Lung (tissue), 12 donors: Measurements from ENCODE around the gene TM6SF1. TPM values are rescaled to one million over a fixed set of nuclear protein-coding genes. Genes with fewer than 3 reads are reported as not detected.

ENCODE experiments used
- ATAC-seq: fragments of 200-7000 bp; cut with Tn5 transposase; one replicate; pipeline ENCODE4 v1.9.1; 2020; ENCODE audit warnings: moderate number of reproducible peaks; ENCODE audit not compliant: insufficient read depth, low FRiP score
- DNase-seq, 3 donors: peaks; one replicate each; pipeline ENCODE4 v3.0.0-alpha.2; 2013 to 2017
- H3K27ac ChIP-seq, 2 donors: one replicate each; pipeline ENCODE4 v1.5.1; 2013; ENCODE audit warnings: mild to moderate bottlenecking in 2 of 2, moderate library complexity in 2 of 2, control low read depth in 1 of 2, inconsistent platforms in 1 of 2, low read depth in 1 of 2, low read length in 1 of 2
- H3K27me3 ChIP-seq, 3 donors: one replicate each; pipeline ENCODE4 v1.5.1; 2013; ENCODE audit warnings: low read length in 2 of 3; ENCODE audit not compliant: control insufficient read depth in 3 of 3, insufficient read depth in 3 of 3
- H3K36me3 ChIP-seq, 4 donors: one replicate each; pipeline ENCODE4 v1.5.1; 2013; ENCODE audit warnings: low read length in 4 of 4, mild to moderate bottlenecking in 1 of 4, moderate library complexity in 1 of 4; ENCODE audit not compliant: control insufficient read depth in 4 of 4, insufficient read depth in 4 of 4
- H3K4me1 ChIP-seq, 5 donors: one replicate each; pipeline ENCODE4 v1.5.1; 2013; ENCODE audit warnings: low read length in 5 of 5, mild to moderate bottlenecking in 2 of 5, moderate library complexity in 1 of 5; ENCODE audit not compliant: control insufficient read depth in 5 of 5, insufficient read depth in 5 of 5
- H3K4me3 ChIP-seq: one replicate; pipeline ENCODE4 v1.5.1; 2013; ENCODE audit warnings: mild to moderate bottlenecking, control low read depth, moderate library complexity
- H3K9ac ChIP-seq, 2 donors: one replicate each; pipeline ENCODE4 v1.5.1; 2013; ENCODE audit warnings: low read length in 2 of 2, control low read depth in 1 of 2; ENCODE audit not compliant: insufficient read depth in 1 of 2
- H3K9me3 ChIP-seq, 4 donors: one replicate each; pipeline ENCODE4 v1.5.1; 2013; ENCODE audit warnings: low read length in 3 of 4, mild to moderate bottlenecking in 1 of 4, moderate library complexity in 1 of 4; ENCODE audit not compliant: control insufficient read depth in 4 of 4, insufficient read depth in 3 of 4
- CTCF ChIP-seq: IDR thresholded peaks from 2 replicates; pipeline ENCODE4 v1.5.1; 2012; ENCODE audit warnings: mild to moderate bottlenecking; ENCODE audit errors: control extremely low read depth, extremely low read depth
- WGBS, 2 donors: extraction: QIAGEN DNeasy Blood & Tissue Kit; methylation state at CpG; one replicate each; pipeline ENCODE4 v1.1.7; 2013; 5-methylcytosine and 5-hydroxymethylcytosine counted together
- polyA plus RNA-seq, 2 donors: library from polyadenylated mRNA; stranded (reverse); fragments of 200-250 nt; gene quantifications; one replicate each; pipeline ENCODE4 v1.2.1, GENCODE V29; 2013
- total RNA-seq, 2 donors: library from RNA; depleted of rRNA in 1 of 2; stranded (reverse); fragments of >200 nt in 1 of 2; gene quantifications; one replicate each; pipeline ENCODE4 v1.2.1, GENCODE V29; 2014 to 2021
- donor health status: control.
- donor health status: control.
- donor health status: Bipolar disorder and iron deficiency.
- donor health status: healthy.
- donor health status: DM: yes; HTN: yes; CAD: no.

The TM6SF1 gene
- total and polyA plus RNA-seq, 4 donors = 4.3 to 15.8 (median 13.7) TPM

GRCh38 chr15:83144771-83145170 lies 37.3 kb downstream of the TM6SF1 start:
- Histone ChIP-seq H3K4me3 (no peak overlapping the region), H3K4me1 (no peaks in the 10 kb centered on the region), H3K9me3 (no peaks in the 10 kb centered on the region), H3K36me3 (peaks cover 12 to 34% (median 26%) of the 10 kb centered on the region in 4 donors), H3K27ac (no peak overlapping the region), H3K9ac (no peak overlapping the region), H3K27me3 (no peaks in the 10 kb centered on the region)
- no peak for ATAC-seq
- DNase-seq = no peak
- WGBS, 2 donors = 95% methylated on average over 3 of the region's 3 CpGs
- no peak for TF ChIP-seq CTCF

GRCh38 chr15:83153288-83153687 lies 45.8 kb downstream of the TM6SF1 start:
- Histone ChIP-seq H3K4me3 (no peak overlapping the region), H3K27ac (no peak overlapping the region), H3K27me3 (no peaks in the 10 kb centered on the region), H3K9me3 (no peaks in the 10 kb centered on the region), H3K4me1 (no peaks in the 10 kb centered on the region), H3K9ac (no peak overlapping the region), H3K36me3 (peaks cover 4 to 32% (median 25%) of the 10 kb centered on the region in 4 donors)
- ATAC-seq = no peak
- DNase-seq = no peak
- 89 to 95% methylated on average over 1 of the region's 1 CpG for WGBS, 2 donors
- no peak for TF ChIP-seq CTCF

- TF ChIP-seq CTCF = no peak
- Histone ChIP-seq H3K4me1 (no peaks in the 10 kb centered on the region), H3K9ac (no peak overlapping the region), H3K27me3 (no peaks in the 10 kb centered on the region), H3K9me3 (no peaks in the 10 kb centered on the region), H3K27ac (no peak overlapping the region), H3K4me3 (no peak overlapping the region), H3K36me3 (peaks cover 2 to 22% (median 17%) of the 10 kb centered on the region in 4 donors)
- DNase-seq (no peak), ATAC-seq (no peak)
- WGBS, 2 donors = 65 to 82% methylated on average over 1 of the region's 1 CpG
These were observed 48.5 kb downstream of the TM6SF1 start for GRCh38 chr15:83155942-83156341.

- H3K9ac ChIP-seq = no peak overlapping the region
- 88 to 97% methylated on average over 1 of the region's 1 CpG for WGBS, 2 donors
- DNase-seq (no peak), ATAC-seq (no peak)
- H3K27me3 ChIP-seq = no peaks in the 10 kb centered on the region
- H3K9me3 ChIP-seq = no peaks in the 10 kb centered on the region
- peaks cover 2 to 22% (median 14%) of the 10 kb centered on the region in 4 donors for H3K36me3 ChIP-seq
- H3K4me3 ChIP-seq = no peak overlapping the region
- no peaks in the 10 kb centered on the region for H3K4me1 ChIP-seq
- H3K27ac ChIP-seq = no peak overlapping the region
- TF ChIP-seq CTCF = no peak
These were observed 50.9 kb downstream of the TM6SF1 start for GRCh38 chr15:83158393-83158792.
